ENCODE data around the gene NCBP1.
"Not testable (repeated sequence)": the region's sequence is repeated elsewhere in the genome, so short reads cannot be mapped to it uniquely, and the experiment has no call there.

Gene NCBP1

GRCh38 chr9:97697837-97698236 is 64.2 kb downstream of the NCBP1 start:
- H3K27me3 ChIP-seq (ENCODE audit: insufficient read depth, low read depth, severe bottlenecking) = no peaks in the 10 kb centered on the region
- no peak for TF ChIP-seq CTCF (IDR thresholded peaks at IDR 0.05; ENCODE audit: low read depth, low read length)
- DNase-seq = no peak
- H3K27ac ChIP-seq = peak overlapping the region; percentile 84
- H3K36me3 ChIP-seq = peaks cover 13% of the 10 kb centered on the region
- peak overlapping the region; percentile 96 for H3K4me3 ChIP-seq (ENCODE audit: low read depth, low read length)
- H3K9me3 ChIP-seq (ENCODE audit: severe bottlenecking) = no peaks in the 10 kb centered on the region

GRCh38 chr9:97698865-97699264 is 65.2 kb downstream of the NCBP1 start:
- Histone ChIP-seq H3K9me3 (ENCODE audit: severe bottlenecking) (no peaks in the 10 kb centered on the region), H3K27ac (no peak overlapping the region), H3K36me3 (peaks cover 12% of the 10 kb centered on the region), H3K4me3 (ENCODE audit: low read depth, low read length) (no peak overlapping the region), H3K27me3 (ENCODE audit: insufficient read depth, low read depth, severe bottlenecking) (no peaks in the 10 kb centered on the region)
- DNase-seq = no peak
- TF ChIP-seq CTCF (IDR thresholded peaks at IDR 0.05; ENCODE audit: low read depth, low read length) = no peak

GRCh38 chr9:97699281-97699680 is 65.7 kb downstream of the NCBP1 start:
- not testable (repeated sequence) for DNase-seq; H3K4me3 ChIP-seq (ENCODE audit: low read depth, low read length); H3K27me3 ChIP-seq (ENCODE audit: insufficient read depth, low read depth, severe bottlenecking); H3K9me3 ChIP-seq (ENCODE audit: severe bottlenecking); H3K27ac ChIP-seq
- peaks cover 12% of the 10 kb centered on the region for H3K36me3 ChIP-seq

- H3K27me3 ChIP-seq (ENCODE audit: insufficient read depth, low read depth, severe bottlenecking); DNase-seq; H3K4me3 ChIP-seq (ENCODE audit: low read depth, low read length); H3K27ac ChIP-seq; H3K9me3 ChIP-seq (ENCODE audit: severe bottlenecking); H3K36me3 ChIP-seq: not testable (repeated sequence)
Measured at GRCh38 chr9:97699824-97700223, 66.2 kb downstream of the NCBP1 start.

GRCh38 chr9:97703437-97704344 is 70.1 kb downstream of the NCBP1 start:
- no peaks in the 10 kb centered on the region for H3K27me3 ChIP-seq (ENCODE audit: insufficient read depth, low read depth, severe bottlenecking)
- no peak overlapping the region for H3K4me3 ChIP-seq (ENCODE audit: low read depth, low read length)
- no peaks in the 10 kb centered on the region for H3K36me3 ChIP-seq
- no peaks in the 10 kb centered on the region for H3K9me3 ChIP-seq (ENCODE audit: severe bottlenecking)
- no peak for DNase-seq
- no peak overlapping the region for H3K27ac ChIP-seq
- TF ChIP-seq CTCF (IDR thresholded peaks at IDR 0.05; ENCODE audit: low read depth, low read length) = no peak

GRCh38 chr9:97704345-97704677 is 70.7 kb downstream of the NCBP1 start:
- no peak overlapping the region for H3K27ac ChIP-seq
- TF ChIP-seq CTCF (IDR thresholded peaks at IDR 0.05; ENCODE audit: low read depth, low read length) = no peak
- H3K9me3 ChIP-seq (ENCODE audit: severe bottlenecking) = no peaks in the 10 kb centered on the region
- H3K4me3 ChIP-seq (ENCODE audit: low read depth, low read length) = no peak overlapping the region
- no peak for DNase-seq
- H3K36me3 ChIP-seq = no peaks in the 10 kb centered on the region
- no peaks in the 10 kb centered on the region for H3K27me3 ChIP-seq (ENCODE audit: insufficient read depth, low read depth, severe bottlenecking)

GRCh38 chr9:97704851-97705250 is 71.2 kb downstream of the NCBP1 start:
- DNase-seq = no peak

More at GRCh38 chr9:97704851-97705250, 71.2 kb downstream of the NCBP1 start:
- H3K9me3 ChIP-seq (ENCODE audit: severe bottlenecking) = no peaks in the 10 kb centered on the region
- no peak overlapping the region for H3K4me3 ChIP-seq (ENCODE audit: low read depth, low read length)
- no peak overlapping the region for H3K27ac ChIP-seq
- H3K36me3 ChIP-seq = no peaks in the 10 kb centered on the region
- H3K27me3 ChIP-seq (ENCODE audit: insufficient read depth, low read depth, severe bottlenecking) = no peaks in the 10 kb centered on the region
- no peak for TF ChIP-seq CTCF (IDR thresholded peaks at IDR 0.05; ENCODE audit: low read depth, low read length)
